NK-92 (cell line): ENCODE results near the gene AP3B1.

ENCODE experiments used
- DNase-seq: peaks from one replicate; lab custom pipeline; 2025; ENCODE audit not compliant: unreplicated experiment; lab: John Stamatoyannopoulos, UW

The AP3B1 gene

GRCh38 chr5:78288246-78288645 is 6.3 kb downstream of the AP3B1 start:
- DNase-seq: no peak

DNA sequence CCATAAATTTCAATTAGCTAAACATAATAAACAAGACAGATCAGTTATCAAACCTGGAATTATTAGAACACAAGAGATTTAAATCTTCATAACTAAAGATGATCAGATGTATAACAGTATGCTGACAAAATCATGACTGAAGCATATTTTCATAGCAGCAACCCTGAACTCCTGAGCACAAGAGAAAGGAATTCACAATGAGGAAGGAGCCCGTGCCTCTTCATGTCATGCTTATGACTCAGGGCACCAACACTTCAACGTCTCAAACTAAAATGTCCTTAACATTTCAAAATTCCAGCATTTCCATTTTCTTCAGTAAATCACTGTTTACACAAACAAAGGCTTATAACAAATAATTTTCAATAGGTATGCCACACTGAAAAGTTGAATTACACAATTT is 6.7 kb downstream of the AP3B1 start:
- no peak for DNase-seq

- DNase-seq: no peak
These were observed 7.3 kb downstream of the AP3B1 start for GRCh38 chr5:78287169-78287568.

GRCh38 chr5:78286290-78286689 is 8.2 kb downstream of the AP3B1 start:
- DNase-seq: no peak

- DNase-seq: no peak
These were observed 10.7 kb downstream of the AP3B1 start for GRCh38 chr5:78283802-78284201.

DNA sequence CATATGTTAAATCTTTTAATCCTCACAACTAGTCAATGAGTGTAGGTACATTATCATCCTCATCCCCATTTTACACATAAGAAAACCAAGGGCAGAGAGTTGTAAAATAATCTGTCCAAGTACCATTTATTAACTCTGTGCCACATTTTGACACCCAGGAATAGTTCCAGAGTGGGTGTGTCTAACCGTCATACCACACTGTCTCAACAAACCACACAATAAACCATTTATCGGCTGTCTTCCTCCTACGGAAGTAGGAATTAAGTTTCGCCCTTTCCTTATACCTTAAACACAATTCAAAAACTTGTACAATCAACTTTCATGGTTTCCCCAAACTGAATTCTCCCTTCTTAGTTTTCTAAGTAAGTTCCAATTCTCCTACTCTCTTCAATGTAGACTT is 11.4 kb downstream of the AP3B1 start:
- DNase-seq: no peak

- DNase-seq: no peak
These were observed 14.2 kb downstream of the AP3B1 start for GRCh38 chr5:78280261-78280660.

DNA sequence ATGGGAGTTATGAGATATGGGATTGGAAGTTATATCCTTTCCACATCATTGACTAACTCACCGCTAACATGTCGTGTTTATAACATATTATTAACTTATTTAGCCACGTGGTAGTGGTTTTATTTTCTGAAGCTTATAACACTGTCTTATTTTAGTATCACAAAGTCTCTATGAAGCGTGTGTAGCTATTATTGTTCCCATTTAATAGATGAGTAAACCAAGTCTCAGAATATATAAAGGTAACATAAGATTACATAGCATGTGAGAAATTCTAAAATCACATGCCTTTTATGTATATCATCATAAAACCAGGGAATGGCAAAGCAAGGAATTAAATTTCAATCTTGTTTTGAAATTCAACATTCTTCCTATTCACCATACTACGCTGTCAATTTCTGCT is 15.3 kb downstream of the AP3B1 start:
- DNase-seq: no peak

DNA sequence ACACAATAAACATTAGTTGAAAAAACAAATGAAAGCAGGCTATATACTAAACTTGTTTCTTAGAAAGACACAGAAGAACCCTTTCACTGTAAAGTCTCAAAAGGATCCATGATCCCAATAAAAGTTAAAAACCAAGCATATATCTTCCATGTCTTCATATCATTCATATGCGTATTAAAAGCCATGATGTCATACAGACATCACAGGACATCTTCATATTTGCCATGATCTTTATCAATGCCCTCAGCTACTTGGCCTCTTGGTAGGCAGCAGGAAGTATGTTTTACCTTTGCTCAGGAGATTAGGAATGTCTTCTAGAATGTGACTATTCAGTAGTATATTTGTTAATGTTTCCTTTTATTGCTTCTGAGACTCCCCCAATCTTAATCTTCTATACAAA is 16.8 kb downstream of the AP3B1 start:
- DNase-seq: no peak

DNA sequence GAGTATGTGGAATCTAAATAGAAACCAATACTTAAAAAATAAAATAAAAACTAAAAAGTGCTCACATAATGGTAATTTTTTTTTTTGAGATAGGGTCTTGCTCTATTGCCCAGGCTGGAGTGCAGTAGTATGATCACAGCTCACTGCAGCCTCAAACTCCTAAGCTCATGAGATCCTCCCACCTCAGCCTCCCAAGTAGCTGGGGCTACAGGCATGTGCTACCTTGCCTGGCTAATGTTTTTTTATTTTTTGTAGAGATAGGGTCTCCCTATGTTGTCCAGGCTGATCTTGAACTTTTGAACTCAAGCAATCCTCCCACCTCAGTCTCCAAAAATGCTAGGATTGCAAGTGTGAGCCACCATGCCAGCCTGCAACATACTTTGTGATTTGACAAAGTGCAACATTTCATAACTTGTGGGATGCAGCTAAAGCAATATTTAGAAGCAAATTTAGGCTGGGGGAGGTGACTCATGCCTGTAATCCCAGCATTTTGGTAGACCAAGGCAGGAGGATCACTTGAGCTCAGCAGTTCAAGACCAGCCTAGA is 18.4 kb downstream of the AP3B1 start:
- DNase-seq: no peak

- DNase-seq: no peak
These were observed 19.8 kb downstream of the AP3B1 start for GRCh38 chr5:78274540-78275197.

GRCh38 chr5:78273436-78273835 is 21.1 kb downstream of the AP3B1 start:
- DNase-seq: no peak

- DNase-seq: no peak
These were observed 22.7 kb downstream of the AP3B1 start for GRCh38 chr5:78271766-78272165.

GRCh38 chr5:78269088-78269703 is 25.3 kb downstream of the AP3B1 start:
- DNase-seq: no peak

GRCh38 chr5:78268356-78268755 is 26.1 kb downstream of the AP3B1 start:
- no peak for DNase-seq

GRCh38 chr5:78265163-78265562 is 29.3 kb downstream of the AP3B1 start:
- no peak for DNase-seq

DNA sequence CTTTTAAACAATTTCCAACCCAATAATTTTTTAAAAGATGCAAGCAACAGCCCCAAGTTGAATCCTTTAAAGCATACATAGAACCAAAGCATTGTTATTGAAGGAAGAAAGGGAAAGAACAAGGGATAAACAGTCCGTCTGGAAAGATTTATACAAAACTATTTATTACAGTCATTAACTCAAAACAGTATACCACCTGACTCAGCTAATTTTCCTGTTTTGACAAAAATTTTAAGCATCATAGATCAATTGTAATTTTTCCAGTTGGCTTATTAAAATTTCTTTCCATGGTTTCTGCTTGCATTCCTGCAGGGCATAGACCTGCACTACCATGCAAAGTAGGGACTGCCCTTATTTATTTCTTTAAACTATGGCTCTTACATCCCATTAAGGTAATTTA is 29.9 kb downstream of the AP3B1 start:
- no peak for DNase-seq

DNA sequence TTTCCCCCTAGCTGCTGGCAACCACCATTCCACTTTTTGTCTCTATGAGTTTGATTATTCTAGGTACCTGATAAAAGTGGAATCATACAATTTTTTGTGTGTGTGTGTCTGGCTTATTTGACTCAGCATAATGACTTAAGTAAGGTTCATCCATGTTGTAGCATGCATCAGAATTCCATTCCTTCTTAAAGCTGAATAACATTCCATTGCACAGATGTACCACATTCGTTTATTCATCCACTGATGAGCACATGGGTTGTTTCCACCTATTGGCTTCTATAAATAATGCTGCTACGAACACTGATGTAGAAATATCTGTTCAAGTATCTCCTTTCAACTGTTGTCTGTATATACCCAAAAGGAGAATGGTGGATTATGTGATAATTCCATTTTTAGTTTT is 33.7 kb downstream of the AP3B1 start:
- no peak for DNase-seq

- no peak for DNase-seq
These were observed 41.3 kb downstream of the AP3B1 start for GRCh38 chr5:78253201-78253600.

DNA sequence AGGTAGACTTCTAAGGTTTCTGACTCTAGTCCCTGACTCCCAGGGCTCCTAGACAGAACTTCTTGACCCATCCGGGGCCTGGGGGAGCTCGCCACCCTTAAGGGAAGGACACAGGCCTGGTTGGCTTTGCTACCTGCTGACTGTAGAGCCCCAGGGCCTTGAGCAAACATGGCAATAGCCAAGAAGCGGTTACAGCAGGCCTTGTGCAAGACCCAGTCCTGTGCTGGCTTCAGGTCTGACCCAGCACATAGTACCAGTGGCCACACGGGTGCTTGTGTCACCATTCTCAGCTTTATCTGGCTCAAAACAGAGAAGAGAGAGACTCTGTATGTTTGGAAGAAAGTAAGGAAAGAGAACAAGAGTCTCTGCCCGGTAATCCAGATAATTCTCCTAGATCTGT is 41.8 kb downstream of the AP3B1 start:
- no peak for DNase-seq

- DNase-seq: no peak
These were observed 42.7 kb downstream of the AP3B1 start for GRCh38 chr5:78251663-78252284.

DNA sequence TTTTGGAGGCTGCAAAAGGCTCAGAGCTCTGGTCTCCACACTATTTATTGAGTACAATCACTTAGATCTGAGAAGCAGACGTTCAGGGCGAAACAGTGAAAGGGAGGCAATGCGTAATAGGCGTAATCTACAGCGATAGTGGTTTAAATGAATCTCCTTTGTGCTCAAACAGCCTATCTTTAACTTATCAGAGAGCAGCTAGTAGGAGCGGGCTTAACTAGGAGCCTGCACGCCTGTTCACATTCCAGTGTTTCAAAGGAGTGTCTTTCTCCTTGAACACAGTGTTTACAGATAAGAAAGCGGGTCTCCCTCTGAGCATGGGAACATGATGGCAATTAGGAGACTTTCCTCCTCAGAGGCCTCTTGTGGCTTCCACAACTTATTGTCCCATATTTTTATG is 49.4 kb downstream of the AP3B1 start:
- no peak for DNase-seq
